Testis (tissue), 2 donors: ENCODE results near the gene TPCN2.

Experiments used
- CTCF ChIP-seq, 3 experiments: fragments of 450-650 bp in 2 of 3; fragments of 200-600 bp in 1 of 3; sonication (generic) in 1 of 3; IDR thresholded peaks; one replicate each; pipeline ENCODE4 v1.5.1; 2016 to 2019; ENCODE audit warnings: antibody characterized with exemption in 3 of 3, mild to moderate bottlenecking in 2 of 3, moderate library complexity in 1 of 3
- POLR2A ChIP-seq: fragments of 450-650 bp; IDR thresholded peaks from one replicate; pipeline ENCODE4 v1.6.1; 2017; ENCODE audit warnings: antibody characterized with exemption, mild to moderate bottlenecking, moderate library complexity

DNA sequence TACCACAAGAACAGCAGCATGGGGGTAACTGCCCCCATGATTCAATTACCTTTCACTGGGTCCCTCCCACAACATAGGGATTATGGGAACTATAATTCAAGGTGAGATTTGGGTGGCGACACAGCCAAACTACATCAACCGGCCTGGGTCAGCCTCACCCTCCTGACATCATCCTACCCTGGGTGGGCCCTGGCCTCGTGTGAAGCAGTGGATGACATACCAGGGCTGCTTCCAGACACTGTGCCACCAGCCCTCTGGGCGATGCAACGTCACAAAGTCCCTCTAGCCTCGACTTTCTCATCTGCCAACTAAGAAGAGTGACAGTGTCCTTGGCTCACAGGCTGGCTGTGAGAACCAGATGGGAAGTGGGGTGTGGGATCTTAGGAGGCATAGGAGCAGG lies 8.7 kb upstream of the TPCN2 start:
- TF ChIP-seq CTCF (IDR thresholded peaks at IDR 0.05) (no peak), POLR2A (no peak)
